Stomach (tissue), 4 donors: Measurements from ENCODE around the gene XG.

Experiments
- CTCF ChIP-seq, 7 experiments: fragments of 450-650 bp in 4 of 7; fragments of 200-600 bp in 3 of 7; sonication (generic) in 3 of 7; IDR thresholded peaks; one replicate each; pipeline ENCODE4 v1.5.1; 2016 to 2019; ENCODE audit warnings: antibody characterized with exemption in 7 of 7, control low read depth in 2 of 7, mild to moderate bottlenecking in 1 of 7
- POLR2A ChIP-seq, 4 donors: fragments of 450-650 bp; IDR thresholded peaks; one replicate each; pipeline ENCODE4 v1.6.1; 2016; ENCODE audit warnings: antibody characterized with exemption in 4 of 4, control low read depth in 2 of 4, mild to moderate bottlenecking in 1 of 4, moderate library complexity in 1 of 4

- TF ChIP-seq CTCF (IDR thresholded peaks at IDR 0.05), result no peak
- TF ChIP-seq POLR2A (IDR thresholded peaks at IDR 0.05), result no peak
These were observed 97.0 kb downstream of the XG start for GRCh38 chrX:2848871-2849301.
